HL-60 (cell line): Measurements from ENCODE around the gene ZIC5.

Experiments used
- CTCF ChIP-seq: IDR thresholded peaks from one replicate; pipeline ENCODE4 v1.5.1; 2011; ENCODE audit warnings: low read length, control low read depth, inconsistent platforms; ENCODE audit not compliant: insufficient read depth
- GABPA ChIP-seq: IDR thresholded peaks from 2 replicates; pipeline ENCODE4 v1.6.1; 2012; ENCODE audit warnings: low read depth
- POLR2AphosphoS5 ChIP-seq: IDR thresholded peaks from 2 replicates; pipeline ENCODE4 v1.6.1; 2012; ENCODE audit warnings: low read depth
- REST ChIP-seq: IDR thresholded peaks from 2 replicates; pipeline ENCODE4 v1.6.1; 2012; ENCODE audit warnings: low read depth; ENCODE audit not compliant: insufficient replicate concordance
- SPI1 ChIP-seq: IDR thresholded peaks from 2 replicates; pipeline ENCODE4 v1.6.1; 2012; ENCODE audit warnings: low read depth, mild to moderate bottlenecking, borderline replicate concordance

GRCh38 chr13:99961636-99962035 lies 9.9 kb downstream of the ZIC5 start:
- TF ChIP-seq CTCF = no peak
- TF ChIP-seq REST = no peak
- no peak for TF ChIP-seq POLR2AphosphoS5
- no peak for TF ChIP-seq SPI1
- TF ChIP-seq GABPA = no peak
